ENCODE data around the gene MLLT10. TPM values are rescaled to one million over a fixed set of nuclear protein-coding genes. Genes with fewer than 3 reads are reported as not detected.

MLLT10 gene
- total and polyA plus RNA-seq, 12 donors = 8.5 to 41.1 (median 24.6) TPM

GRCh38 chr10:21638681-21639080, 104.6 kb downstream of the MLLT10 start:
- WGBS, 2 donors = 86 to 95% methylated on average over 2 of the region's 2 CpGs
- Histone ChIP-seq H3K4me3 (no peak overlapping the region), H3K9me3 (no peaks in the 10 kb centered on the region), H3K27me3 (no peaks in the 10 kb centered on the region), H3K27ac (no peak overlapping the region), H3K4me1 (peaks cover 0 to 16% (median 0%) of the 10 kb centered on the region in 9 donors), H3K36me3 (peaks cover 0 to 27% (median 0%) of the 10 kb centered on the region in 9 donors)
- DNase-seq (no peak), ATAC-seq (no peak)
- intact Hi-C loops (cut with DNase I) = no loop called here
- TF ChIP-seq CTCF (IDR thresholded peaks at IDR 0.05) = no peak

- ATAC-seq = no peak
- no peak overlapping the region for H3K27ac ChIP-seq
- H3K9me3 ChIP-seq = no peaks in the 10 kb centered on the region
- H3K27me3 ChIP-seq = no peaks in the 10 kb centered on the region
- intact Hi-C loops (cut with DNase I) = no loop called here
- DNase-seq = no peak
- peaks cover 0 to 15% (median 0%) of the 10 kb centered on the region in 9 donors for H3K4me1 ChIP-seq
- H3K36me3 ChIP-seq = peaks cover 0 to 26% (median 0%) of the 10 kb centered on the region in 9 donors
- no peak for TF ChIP-seq CTCF (IDR thresholded peaks at IDR 0.05)
- no peak overlapping the region for H3K4me3 ChIP-seq
These were observed 114.0 kb downstream of the MLLT10 start for GRCh38 chr10:21648040-21648439.

- intact Hi-C loops (cut with DNase I) = no loop called here
- 96% methylated on average over 5 of the region's 5 CpGs for WGBS, 2 donors
- no peak for TF ChIP-seq CTCF (IDR thresholded peaks at IDR 0.05)
- DNase-seq (no peak), ATAC-seq (no peak)
- Histone ChIP-seq H3K27me3 (no peaks in the 10 kb centered on the region), H3K27ac (no peak overlapping the region), H3K4me3 (no peak overlapping the region), H3K4me1 (peaks cover 0 to 20% (median 8%) of the 10 kb centered on the region in 9 donors), H3K36me3 (peaks cover 0 to 31% (median 0%) of the 10 kb centered on the region in 9 donors), H3K9me3 (no peaks in the 10 kb centered on the region)
These were observed 115.4 kb downstream of the MLLT10 start for GRCh38 chr10:21649454-21649872.

GRCh38 chr10:21650353-21650752, 116.3 kb downstream of the MLLT10 start:
- ATAC-seq = no peak
- no peak for DNase-seq
- WGBS, 2 donors = 98% methylated on average over 2 of the region's 2 CpGs
- Histone ChIP-seq H3K36me3 (peaks cover 0 to 28% (median 0%) of the 10 kb centered on the region in 9 donors), H3K9me3 (no peaks in the 10 kb centered on the region), H3K4me1 (peaks cover 0 to 20% (median 8%) of the 10 kb centered on the region in 9 donors), H3K27ac (no peak overlapping the region), H3K27me3 (no peaks in the 10 kb centered on the region), H3K4me3 (no peak overlapping the region)
- TF ChIP-seq CTCF (IDR thresholded peaks at IDR 0.05) = no peak
- intact Hi-C loops (cut with DNase I) = no loop called here

Data from heart right ventricle (tissue), 16 donors.